Uterus (tissue), 2 donors: ENCODE results near the gene GUSB.
"Not testable (repeated sequence)": the region's sequence is repeated elsewhere in the genome, so short reads cannot be mapped to it uniquely, and the experiment has no call there.

Experiments used
- POLR2A ChIP-seq, 2 donors: fragments of 450-650 bp; IDR thresholded peaks; one replicate each; pipeline ENCODE4 v1.6.1; 2016; ENCODE audit warnings: antibody characterized with exemption in 2 of 2, mild to moderate bottlenecking in 1 of 2, moderate library complexity in 1 of 2
- TF ChIP-seq, protein P1 (sequence below), 4 experiments: fragments of 200-600 bp in 2 of 4; fragments of 450-650 bp in 2 of 4; sonication (generic) in 2 of 4; IDR thresholded peaks; one replicate each; pipeline ENCODE4 v1.5.1; 2016 to 2019; ENCODE audit warnings: antibody characterized with exemption in 4 of 4, mild to moderate bottlenecking in 2 of 4, moderate library complexity in 1 of 4

DNA sequence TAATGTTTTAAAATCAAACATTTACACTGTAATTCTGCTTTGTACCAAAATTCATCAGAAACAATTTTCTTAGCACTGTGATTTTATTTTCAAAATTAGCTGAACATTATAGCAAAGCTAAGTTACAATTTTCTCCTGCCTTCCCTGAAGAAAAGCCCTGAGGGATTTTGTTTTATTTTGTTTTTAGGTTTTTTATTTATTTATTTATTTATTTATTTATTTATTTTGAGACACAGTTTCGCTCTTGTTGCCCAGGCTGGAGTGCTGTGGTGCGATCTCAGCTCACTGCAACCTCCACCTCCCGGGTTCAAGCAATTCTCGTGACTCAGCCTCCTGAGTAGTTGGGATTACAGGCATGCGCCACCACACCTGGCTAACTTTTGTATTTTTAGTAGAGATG lies 9.8 kb upstream of the GUSB start:
- not testable (repeated sequence) for TF ChIP-seq POLR2A (IDR thresholded peaks at IDR 0.05)
- TF ChIP-seq, protein P1, sequence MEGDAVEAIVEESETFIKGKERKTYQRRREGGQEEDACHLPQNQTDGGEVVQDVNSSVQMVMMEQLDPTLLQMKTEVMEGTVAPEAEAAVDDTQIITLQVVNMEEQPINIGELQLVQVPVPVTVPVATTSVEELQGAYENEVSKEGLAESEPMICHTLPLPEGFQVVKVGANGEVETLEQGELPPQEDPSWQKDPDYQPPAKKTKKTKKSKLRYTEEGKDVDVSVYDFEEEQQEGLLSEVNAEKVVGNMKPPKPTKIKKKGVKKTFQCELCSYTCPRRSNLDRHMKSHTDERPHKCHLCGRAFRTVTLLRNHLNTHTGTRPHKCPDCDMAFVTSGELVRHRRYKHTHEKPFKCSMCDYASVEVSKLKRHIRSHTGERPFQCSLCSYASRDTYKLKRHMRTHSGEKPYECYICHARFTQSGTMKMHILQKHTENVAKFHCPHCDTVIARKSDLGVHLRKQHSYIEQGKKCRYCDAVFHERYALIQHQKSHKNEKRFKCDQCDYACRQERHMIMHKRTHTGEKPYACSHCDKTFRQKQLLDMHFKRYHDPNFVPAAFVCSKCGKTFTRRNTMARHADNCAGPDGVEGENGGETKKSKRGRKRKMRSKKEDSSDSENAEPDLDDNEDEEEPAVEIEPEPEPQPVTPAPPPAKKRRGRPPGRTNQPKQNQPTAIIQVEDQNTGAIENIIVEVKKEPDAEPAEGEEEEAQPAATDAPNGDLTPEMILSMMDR (IDR thresholded peaks at IDR 0.05), result not testable (repeated sequence)
